ENCODE measurements around the gene SURF1.

DNA sequence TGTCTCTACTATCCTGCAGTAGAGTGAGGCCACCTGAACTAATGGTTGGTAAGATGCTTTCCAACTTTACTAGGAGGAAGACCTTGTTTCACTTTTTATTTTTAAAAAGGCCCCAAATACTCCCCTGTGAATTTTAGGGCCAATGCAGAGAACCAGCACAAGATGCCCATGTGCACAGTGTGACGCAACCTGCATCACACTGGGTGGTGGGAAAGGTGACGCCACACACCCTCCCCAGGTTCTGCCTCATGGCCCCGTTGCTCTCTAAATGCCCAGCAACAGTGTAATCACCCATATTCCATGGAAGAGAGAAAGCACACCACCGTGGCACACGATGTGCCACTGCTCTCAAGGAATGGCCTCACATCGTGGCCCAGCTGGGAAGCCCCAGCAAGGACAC is 13.1 kb upstream of the SURF1 start:
- TF ChIP-seq JUND (IDR thresholded peaks at IDR 0.05) (no peak), SP1 (IDR thresholded peaks at IDR 0.05; ENCODE audit: low read depth) (no peak), EZH2 (IDR thresholded peaks at IDR 0.05) (no peak), TCF7L2 (IDR thresholded peaks at IDR 0.05; ENCODE audit: borderline replicate concordance, extremely low read depth, insufficient read depth, insufficient read length) (no peak), ZFX (IDR thresholded peaks at IDR 0.05) (no peak), POLR2A (IDR thresholded peaks at IDR 0.05; ENCODE audit: borderline replicate concordance, extremely low read depth, insufficient read depth, insufficient read length) (no peak), RAD21 (IDR thresholded peaks at IDR 0.05; ENCODE audit: low read depth) (no peak), POLR2AphosphoS5 (IDR thresholded peaks at IDR 0.05; ENCODE audit: low read depth, low read length) (no peak), CBX3 (IDR thresholded peaks at IDR 0.05; ENCODE audit: low read depth) (no peak), EZH2phosphoT487 (IDR thresholded peaks at IDR 0.05; ENCODE audit: borderline replicate concordance) (no peak), FOSL1 (IDR thresholded peaks at IDR 0.05; ENCODE audit: low read depth) (no peak)
- TF ChIP-seq, protein P1, sequence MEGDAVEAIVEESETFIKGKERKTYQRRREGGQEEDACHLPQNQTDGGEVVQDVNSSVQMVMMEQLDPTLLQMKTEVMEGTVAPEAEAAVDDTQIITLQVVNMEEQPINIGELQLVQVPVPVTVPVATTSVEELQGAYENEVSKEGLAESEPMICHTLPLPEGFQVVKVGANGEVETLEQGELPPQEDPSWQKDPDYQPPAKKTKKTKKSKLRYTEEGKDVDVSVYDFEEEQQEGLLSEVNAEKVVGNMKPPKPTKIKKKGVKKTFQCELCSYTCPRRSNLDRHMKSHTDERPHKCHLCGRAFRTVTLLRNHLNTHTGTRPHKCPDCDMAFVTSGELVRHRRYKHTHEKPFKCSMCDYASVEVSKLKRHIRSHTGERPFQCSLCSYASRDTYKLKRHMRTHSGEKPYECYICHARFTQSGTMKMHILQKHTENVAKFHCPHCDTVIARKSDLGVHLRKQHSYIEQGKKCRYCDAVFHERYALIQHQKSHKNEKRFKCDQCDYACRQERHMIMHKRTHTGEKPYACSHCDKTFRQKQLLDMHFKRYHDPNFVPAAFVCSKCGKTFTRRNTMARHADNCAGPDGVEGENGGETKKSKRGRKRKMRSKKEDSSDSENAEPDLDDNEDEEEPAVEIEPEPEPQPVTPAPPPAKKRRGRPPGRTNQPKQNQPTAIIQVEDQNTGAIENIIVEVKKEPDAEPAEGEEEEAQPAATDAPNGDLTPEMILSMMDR (IDR thresholded peaks at IDR 0.05 in 2 of 3, conservative IDR thresholded peaks at IDR 0.05 in 1 of 3; ENCODE audit: borderline replicate concordance in 1 of 3, insufficient read depth in 1 of 3, low read depth in 2 of 3, low read length in 2 of 3), result no peak
- TF ChIP-seq, protein P2, sequence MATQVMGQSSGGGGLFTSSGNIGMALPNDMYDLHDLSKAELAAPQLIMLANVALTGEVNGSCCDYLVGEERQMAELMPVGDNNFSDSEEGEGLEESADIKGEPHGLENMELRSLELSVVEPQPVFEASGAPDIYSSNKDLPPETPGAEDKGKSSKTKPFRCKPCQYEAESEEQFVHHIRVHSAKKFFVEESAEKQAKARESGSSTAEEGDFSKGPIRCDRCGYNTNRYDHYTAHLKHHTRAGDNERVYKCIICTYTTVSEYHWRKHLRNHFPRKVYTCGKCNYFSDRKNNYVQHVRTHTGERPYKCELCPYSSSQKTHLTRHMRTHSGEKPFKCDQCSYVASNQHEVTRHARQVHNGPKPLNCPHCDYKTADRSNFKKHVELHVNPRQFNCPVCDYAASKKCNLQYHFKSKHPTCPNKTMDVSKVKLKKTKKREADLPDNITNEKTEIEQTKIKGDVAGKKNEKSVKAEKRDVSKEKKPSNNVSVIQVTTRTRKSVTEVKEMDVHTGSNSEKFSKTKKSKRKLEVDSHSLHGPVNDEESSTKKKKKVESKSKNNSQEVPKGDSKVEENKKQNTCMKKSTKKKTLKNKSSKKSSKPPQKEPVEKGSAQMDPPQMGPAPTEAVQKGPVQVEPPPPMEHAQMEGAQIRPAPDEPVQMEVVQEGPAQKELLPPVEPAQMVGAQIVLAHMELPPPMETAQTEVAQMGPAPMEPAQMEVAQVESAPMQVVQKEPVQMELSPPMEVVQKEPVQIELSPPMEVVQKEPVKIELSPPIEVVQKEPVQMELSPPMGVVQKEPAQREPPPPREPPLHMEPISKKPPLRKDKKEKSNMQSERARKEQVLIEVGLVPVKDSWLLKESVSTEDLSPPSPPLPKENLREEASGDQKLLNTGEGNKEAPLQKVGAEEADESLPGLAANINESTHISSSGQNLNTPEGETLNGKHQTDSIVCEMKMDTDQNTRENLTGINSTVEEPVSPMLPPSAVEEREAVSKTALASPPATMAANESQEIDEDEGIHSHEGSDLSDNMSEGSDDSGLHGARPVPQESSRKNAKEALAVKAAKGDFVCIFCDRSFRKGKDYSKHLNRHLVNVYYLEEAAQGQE (IDR thresholded peaks at IDR 0.05; ENCODE audit: low read depth), result no peak

All from HCT116 (cell line).